HG03039 (cell line): Measurements from ENCODE around the gene C8A.

Experiments
- ATAC-seq: cut with Tn5 transposase; IDR thresholded peaks from one replicate; pipeline ENCODE4 v1.9.1; 2021; ENCODE audit warnings: mild to moderate bottlenecking, moderate library complexity; ENCODE audit not compliant: unreplicated experiment

The C8A gene

GRCh38 chr1:56964349-56965017, 109.9 kb downstream of the C8A start:
- no peak for ATAC-seq

DNA sequence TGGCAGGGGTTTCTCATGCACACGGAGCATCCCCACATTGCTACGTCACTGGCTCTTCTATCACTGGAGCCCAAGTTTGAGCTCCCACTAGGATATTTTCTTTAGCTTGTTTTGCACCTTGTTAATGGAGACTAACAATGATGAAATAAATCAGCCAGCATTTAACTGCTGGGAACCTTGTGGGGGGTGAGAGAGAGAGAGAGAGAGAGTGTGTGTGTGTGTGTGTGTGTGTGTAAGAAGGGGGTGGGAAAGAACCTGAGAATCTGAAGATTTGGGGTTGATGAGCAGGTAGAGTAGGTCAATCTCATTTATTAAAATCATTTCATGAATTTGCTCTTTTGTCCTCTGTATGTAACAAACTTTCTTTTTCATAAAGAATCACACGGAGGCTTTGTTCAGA, 110.6 kb downstream of the C8A start:
- ATAC-seq, result no peak

GRCh38 chr1:56965916-56966697, 111.5 kb downstream of the C8A start, which contains the start of gene C8B:
C8B (minus strand) TSS chr1:56966015; CDS start chr1:56965948, 67 bp downstream.
- no peak for ATAC-seq

GRCh38 chr1:56966698-56966999, 112.1 kb downstream of the C8A start:
- no peak for ATAC-seq

- ATAC-seq, result no peak
Observed at GRCh38 chr1:56967355-56967754, 112.8 kb downstream of the C8A start.
